Measurements from ENCODE around the gene ADISSP.

Gene ADISSP

GRCh38 chr20:3714092-3714491, 53.5 kb downstream of the ADISSP start:
- no peak for ATAC-seq

GRCh38 chr20:3712279-3712873, 55.2 kb downstream of the ADISSP start, which contains the start of gene SIGLEC1:
Gene SIGLEC1 (minus strand): TSS chr20:3712600. CDS start chr20:3707128, 5,472 bp downstream.
- ATAC-seq, result no peak
- TF ChIP-seq ZNF8 (CRISPR knock-in tag; IDR thresholded peaks at IDR 0.05), result no peak
- TF ChIP-seq GLIS3 (CRISPR knock-in tag; IDR thresholded peaks at IDR 0.05), result no peak
- no peak for TF ChIP-seq ARNTL (CRISPR knock-in tag; IDR thresholded peaks at IDR 0.05; ENCODE audit: borderline replicate concordance, low read depth)
- TF ChIP-seq, protein P1, sequence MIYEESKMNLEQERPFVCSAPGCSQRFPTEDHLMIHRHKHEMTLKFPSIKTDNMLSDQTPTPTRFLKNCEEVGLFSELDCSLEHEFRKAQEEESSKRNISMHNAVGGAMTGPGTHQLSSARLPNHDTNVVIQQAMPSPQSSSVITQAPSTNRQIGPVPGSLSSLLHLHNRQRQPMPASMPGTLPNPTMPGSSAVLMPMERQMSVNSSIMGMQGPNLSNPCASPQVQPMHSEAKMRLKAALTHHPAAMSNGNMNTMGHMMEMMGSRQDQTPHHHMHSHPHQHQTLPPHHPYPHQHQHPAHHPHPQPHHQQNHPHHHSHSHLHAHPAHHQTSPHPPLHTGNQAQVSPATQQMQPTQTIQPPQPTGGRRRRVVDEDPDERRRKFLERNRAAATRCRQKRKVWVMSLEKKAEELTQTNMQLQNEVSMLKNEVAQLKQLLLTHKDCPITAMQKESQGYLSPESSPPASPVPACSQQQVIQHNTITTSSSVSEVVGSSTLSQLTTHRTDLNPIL (CRISPR knock-in tag; IDR thresholded peaks at IDR 0.05; ENCODE audit: low read depth), result no peak
- TF ChIP-seq TCF4 (CRISPR knock-in tag; IDR thresholded peaks at IDR 0.05; ENCODE audit: borderline replicate concordance), result no peak
- TF ChIP-seq CSRNP3 (CRISPR knock-in tag; IDR thresholded peaks at IDR 0.05), result no peak

More at GRCh38 chr20:3714092-3714491, 53.5 kb downstream of the ADISSP start:
- TF ChIP-seq TSHZ2 (CRISPR knock-in tag; IDR thresholded peaks at IDR 0.05) (no peak), CSDC2 (CRISPR knock-in tag; IDR thresholded peaks at IDR 0.05) (no peak), ARNTL (CRISPR knock-in tag; IDR thresholded peaks at IDR 0.05; ENCODE audit: borderline replicate concordance, low read depth) (no peak), TCF4 (CRISPR knock-in tag; IDR thresholded peaks at IDR 0.05; ENCODE audit: borderline replicate concordance) (no peak), SNAI2 (CRISPR knock-in tag; IDR thresholded peaks at IDR 0.05) (no peak), OSR1 (CRISPR knock-in tag; IDR thresholded peaks at IDR 0.05) (no peak), ZNF565 (CRISPR knock-in tag; conservative IDR thresholded peaks at IDR 0.05; ENCODE audit: low read depth) (no peak), TOX (CRISPR knock-in tag; IDR thresholded peaks at IDR 0.05; ENCODE audit: borderline replicate concordance) (no peak), ZNF8 (CRISPR knock-in tag; IDR thresholded peaks at IDR 0.05) (no peak), ZC3H10 (CRISPR knock-in tag; IDR thresholded peaks at IDR 0.05) (no peak)
- TF ChIP-seq, protein P1 (CRISPR knock-in tag; IDR thresholded peaks at IDR 0.05; ENCODE audit: low read depth), result no peak

- TF ChIP-seq ZFP3 (CRISPR knock-in tag; IDR thresholded peaks at IDR 0.05) (no peak), ISL1 (CRISPR knock-in tag; IDR thresholded peaks at IDR 0.05) (no peak), CSDC2 (CRISPR knock-in tag; IDR thresholded peaks at IDR 0.05) (no peak), POU6F1 (CRISPR knock-in tag; IDR thresholded peaks at IDR 0.05; ENCODE audit: borderline replicate concordance, low read depth) (no peak), SNAI2 (CRISPR knock-in tag; IDR thresholded peaks at IDR 0.05) (no peak), TSHZ2 (CRISPR knock-in tag; IDR thresholded peaks at IDR 0.05) (no peak), ZFP30 (CRISPR knock-in tag; IDR thresholded peaks at IDR 0.05) (no peak), ZC3H10 (CRISPR knock-in tag; IDR thresholded peaks at IDR 0.05) (no peak), ZNF565 (CRISPR knock-in tag; conservative IDR thresholded peaks at IDR 0.05; ENCODE audit: low read depth) (no peak), GLIS3 (CRISPR knock-in tag; IDR thresholded peaks at IDR 0.05) (no peak), OSR1 (CRISPR knock-in tag; IDR thresholded peaks at IDR 0.05) (no peak)
- TF ChIP-seq, protein P1 (CRISPR knock-in tag; IDR thresholded peaks at IDR 0.05; ENCODE audit: low read depth), result no peak
- ATAC-seq, result no peak
Measured at GRCh38 chr20:3711484-3711941, 56.0 kb downstream of the ADISSP start.
